Esophagus muscularis mucosa (tissue), 4 donors: ENCODE measurements around the gene GALNT14. TPM values are rescaled to one million over a fixed set of nuclear protein-coding genes. Genes with fewer than 3 reads are reported as not detected.

Experiments used
- DNase-seq: peaks from one replicate; pipeline ENCODE4 v3.0.0-alpha.2; 2017; ENCODE audit errors: extremely low spot score
- H3K27ac ChIP-seq, 4 donors: fragments of 200-600 bp; sonication (generic); replicated peaks in 1 of 4; 1 replicate in 3 of 4; 2 replicates in 1 of 4; pipeline ENCODE4 v1.5.1; 2016 to 2019; ENCODE audit warnings: mild to moderate bottlenecking in 1 of 4
- H3K27me3 ChIP-seq, 4 donors: fragments of 200-600 bp; sonication (generic); one replicate each; pipeline versions ENCODE4 v1.5.1 to v1.6.0; 2016 to 2019
- H3K36me3 ChIP-seq, 4 donors: fragments of 200-600 bp; sonication (generic); one replicate each; pipeline ENCODE4 v1.5.1; 2016 to 2019
- H3K4me1 ChIP-seq, 4 donors: fragments of 200-600 bp; sonication (generic); one replicate each; pipeline ENCODE4 v1.5.1; 2016 to 2019
- H3K4me3 ChIP-seq, 4 donors: fragments of 200-600 bp; sonication (generic); 1 replicate in 2 of 4; 2 replicates in 2 of 4; pipeline ENCODE4 v1.5.1; 2016 to 2019; ENCODE audit warnings: mild to moderate bottlenecking in 4 of 4, moderate library complexity in 1 of 4
- H3K9me3 ChIP-seq, 4 donors: fragments of 200-600 bp; sonication (generic); 1 replicate in 3 of 4; 2 replicates in 1 of 4; pipeline ENCODE4 v1.5.1; 2016 to 2019
- CTCF ChIP-seq, 3 experiments: fragments of 200-600 bp in 2 of 3; fragments of 450-650 bp in 1 of 3; sonication (generic) in 2 of 3; IDR thresholded peaks; one replicate each; pipeline ENCODE4 v1.5.1; 2017 to 2019; ENCODE audit warnings: antibody characterized with exemption in 3 of 3, mild to moderate bottlenecking in 2 of 3, moderate library complexity in 1 of 3
- EP300 ChIP-seq: sonication (generic); formaldehyde crosslinking; IDR thresholded peaks from one replicate; pipeline ENCODE4 v1.6.1; 2017; ENCODE audit warnings: antibody characterized with exemption
- POLR2A ChIP-seq: fragments of 450-650 bp; IDR thresholded peaks from one replicate; pipeline ENCODE4 v1.6.1; 2017; ENCODE audit warnings: antibody characterized with exemption, moderate library complexity, mild to moderate bottlenecking, low read depth
- POLR2AphosphoS5 ChIP-seq, 2 donors: sonication (generic); formaldehyde crosslinking; IDR thresholded peaks; one replicate each; pipeline ENCODE4 v1.6.1; 2017; ENCODE audit warnings: antibody characterized with exemption in 2 of 2
- WGBS: methylation state at CpG from one replicate; pipeline ENCODE4 v1.1.5; 2018; 5-methylcytosine and 5-hydroxymethylcytosine counted together
- intact Hi-C: fragments of 100-400 bp; cut with DNase I; formaldehyde crosslinking; loops from one replicate; pipeline ENCODE4 v1.15.1; 2023
- total RNA-seq, 4 donors: library from RNA; depleted of rRNA; stranded (reverse); fragments of >200 nt; gene quantifications; one replicate each; pipeline versions ENCODE4 v1.1.0 to v1.2.1, GENCODE V29; 2016

Gene GALNT14
- total RNA-seq, 4 donors from 2014 or later: 0.33 to 1.0 (median 0.80) TPM; not detected in 1

- intact Hi-C loops: no loop called here
- no peaks in the 10 kb centered on the region for H3K4me1 ChIP-seq
- H3K9me3 ChIP-seq: peaks cover 0 to 2% (median under 1%) of the 10 kb centered on the region in 4 donors
- H3K27ac ChIP-seq: no peak overlapping the region
- DNase-seq: no peak
- no peak overlapping the region for H3K4me3 ChIP-seq
- peaks cover 0 to 3% (median 0%) of the 10 kb centered on the region in 4 donors for H3K27me3 ChIP-seq
- no peak for TF ChIP-seq POLR2A
- no peak for TF ChIP-seq EP300
- TF ChIP-seq CTCF (IDR thresholded peaks at IDR 0.05): no peak
- TF ChIP-seq POLR2AphosphoS5 (IDR thresholded peaks at IDR 0.05): no peak
- H3K36me3 ChIP-seq: no peaks in the 10 kb centered on the region
- 87% methylated on average over 4 of the region's 5 CpGs for WGBS
These were observed 234.9 kb downstream of the GALNT14 start for GRCh38 chr2:30903326-30903725.

GRCh38 chr2:30900381-30900780 is 237.9 kb downstream of the GALNT14 start:
- Histone ChIP-seq H3K36me3 (no peaks in the 10 kb centered on the region), H3K27ac (no peak overlapping the region), H3K9me3 (peaks cover 0 to 14% (median 6%) of the 10 kb centered on the region in 4 donors), H3K27me3 (peaks cover 0 to 9% (median 0%) of the 10 kb centered on the region in 4 donors), H3K4me1 (no peaks in the 10 kb centered on the region), H3K4me3 (no peak overlapping the region)
- WGBS: 66% methylated on average over 5 of the region's 5 CpGs
- intact Hi-C loops: no loop called here
- no peak for DNase-seq
- TF ChIP-seq EP300: no peak

DNA sequence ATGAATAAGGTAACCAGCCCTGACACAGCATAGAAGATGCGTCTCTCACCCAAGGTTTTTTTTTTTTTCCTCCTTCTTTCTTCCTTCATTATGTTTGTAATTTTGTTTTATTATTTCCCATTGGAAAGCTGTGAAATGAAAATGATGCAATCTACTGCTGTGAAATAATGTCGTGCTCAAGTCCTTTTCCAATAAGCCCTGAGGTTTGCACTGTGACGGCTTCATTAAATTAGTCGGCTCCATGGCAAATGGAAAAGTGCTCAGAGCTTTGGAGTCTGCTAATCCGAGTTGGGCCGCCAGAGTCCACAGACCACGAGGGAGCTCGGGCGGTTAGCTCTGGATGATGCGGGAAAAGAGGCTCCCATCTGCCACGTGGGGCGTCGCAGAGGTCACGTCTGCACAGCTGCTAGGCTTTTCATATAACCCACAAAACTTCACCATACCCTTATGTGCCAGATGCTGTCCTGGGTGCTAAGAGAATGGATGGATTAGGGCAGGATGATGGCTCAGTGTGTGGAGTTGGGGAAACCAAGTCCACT is 238.7 kb downstream of the GALNT14 start:
- intact Hi-C loops: no loop called here
- Histone ChIP-seq H3K9me3 (peaks cover 0 to 14% (median 6%) of the 10 kb centered on the region in 4 donors), H3K4me1 (peaks cover 0 to 8% (median 0%) of the 10 kb centered on the region in 4 donors), H3K27me3 (peaks cover 0 to 9% (median 0%) of the 10 kb centered on the region in 4 donors), H3K36me3 (no peaks in the 10 kb centered on the region), H3K4me3 (no peak overlapping the region), H3K27ac (no peak overlapping the region)
- no peak for DNase-seq
- no peak for TF ChIP-seq POLR2A
- no peak for TF ChIP-seq EP300
- no peak for TF ChIP-seq POLR2AphosphoS5 (IDR thresholded peaks at IDR 0.05)
- TF ChIP-seq CTCF (IDR thresholded peaks at IDR 0.05): no peak
- 86% methylated on average over 14 of the region's 14 CpGs for WGBS

- TF ChIP-seq POLR2AphosphoS5 (IDR thresholded peaks at IDR 0.05) (no peak), POLR2A (no peak), EP300 (no peak), CTCF (IDR thresholded peaks at IDR 0.05) (no peak)
- WGBS: 88% methylated on average over 12 of the region's 13 CpGs
- H3K27ac ChIP-seq: no peak overlapping the region
- no peaks in the 10 kb centered on the region for H3K36me3 ChIP-seq
- no peak for DNase-seq
- H3K4me1 ChIP-seq: peaks cover 0 to 9% (median 0%) of the 10 kb centered on the region in 4 donors
- H3K4me3 ChIP-seq: no peak overlapping the region
- intact Hi-C loops: no loop called here
- peaks cover 0 to 16% (median 6%) of the 10 kb centered on the region in 4 donors for H3K9me3 ChIP-seq
- H3K27me3 ChIP-seq: peaks cover 0 to 9% (median 0%) of the 10 kb centered on the region in 4 donors
These were observed 240.7 kb downstream of the GALNT14 start for GRCh38 chr2:30897539-30897938.

- H3K9me3 ChIP-seq: peaks cover 0 to 18% (median 6%) of the 10 kb centered on the region in 4 donors
- TF ChIP-seq EP300 (no peak), CTCF (IDR thresholded peaks at IDR 0.05) (no peak), POLR2AphosphoS5 (IDR thresholded peaks at IDR 0.05) (no peak), POLR2A (no peak)
- DNase-seq: no peak
- intact Hi-C loops: no loop called here
- WGBS: 34% methylated on average over 4 of the region's 5 CpGs
- H3K4me1 ChIP-seq: peaks cover 0 to 9% (median 0%) of the 10 kb centered on the region in 4 donors
- no peaks in the 10 kb centered on the region for H3K36me3 ChIP-seq
- H3K27ac ChIP-seq: no peak overlapping the region
- peaks cover 0 to 9% (median 0%) of the 10 kb centered on the region in 4 donors for H3K27me3 ChIP-seq
- H3K4me3 ChIP-seq: no peak overlapping the region
These were observed 243.6 kb downstream of the GALNT14 start for GRCh38 chr2:30894498-30895119.
